HK-2 (cell line): ENCODE results near the gene INPP5B.
A peak's percentile ranks its signal among the peaks of the same experiment; 100 is the strongest.

Experiments
- DNase-seq: peaks from one replicate; pipeline ENCODE4 v3.0.0-alpha.2; 2018; ENCODE audit not compliant: unreplicated experiment

The INPP5B gene

GRCh38 chr1:37872692-37873091, 74.2 kb downstream of the INPP5B start:
- DNase-seq: no peak

DNA sequence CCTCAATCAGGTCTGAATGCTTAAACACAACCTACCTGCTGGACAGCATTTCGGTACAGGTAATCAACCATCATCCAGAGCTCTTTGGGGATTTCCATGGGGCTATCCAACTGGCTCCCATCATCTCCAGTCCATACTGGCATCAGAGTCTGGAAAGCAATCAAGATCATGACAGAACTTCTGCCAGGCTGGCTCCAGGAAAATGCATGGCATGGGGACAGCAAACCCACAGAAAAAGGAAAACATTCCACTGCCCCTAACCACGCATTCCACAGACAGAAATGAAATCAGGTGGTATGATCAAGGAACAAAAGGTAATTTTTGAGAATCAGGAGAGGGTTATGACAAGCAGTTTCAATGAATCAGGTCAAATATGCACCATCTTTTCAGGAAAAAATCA, 78.4 kb downstream of the INPP5B start:
- DNase-seq: no peak

- DNase-seq: no peak
Measured at GRCh38 chr1:37867784-37868183, 79.1 kb downstream of the INPP5B start.

GRCh38 chr1:37866491-37866890, 80.4 kb downstream of the INPP5B start:
- no peak for DNase-seq

DNA sequence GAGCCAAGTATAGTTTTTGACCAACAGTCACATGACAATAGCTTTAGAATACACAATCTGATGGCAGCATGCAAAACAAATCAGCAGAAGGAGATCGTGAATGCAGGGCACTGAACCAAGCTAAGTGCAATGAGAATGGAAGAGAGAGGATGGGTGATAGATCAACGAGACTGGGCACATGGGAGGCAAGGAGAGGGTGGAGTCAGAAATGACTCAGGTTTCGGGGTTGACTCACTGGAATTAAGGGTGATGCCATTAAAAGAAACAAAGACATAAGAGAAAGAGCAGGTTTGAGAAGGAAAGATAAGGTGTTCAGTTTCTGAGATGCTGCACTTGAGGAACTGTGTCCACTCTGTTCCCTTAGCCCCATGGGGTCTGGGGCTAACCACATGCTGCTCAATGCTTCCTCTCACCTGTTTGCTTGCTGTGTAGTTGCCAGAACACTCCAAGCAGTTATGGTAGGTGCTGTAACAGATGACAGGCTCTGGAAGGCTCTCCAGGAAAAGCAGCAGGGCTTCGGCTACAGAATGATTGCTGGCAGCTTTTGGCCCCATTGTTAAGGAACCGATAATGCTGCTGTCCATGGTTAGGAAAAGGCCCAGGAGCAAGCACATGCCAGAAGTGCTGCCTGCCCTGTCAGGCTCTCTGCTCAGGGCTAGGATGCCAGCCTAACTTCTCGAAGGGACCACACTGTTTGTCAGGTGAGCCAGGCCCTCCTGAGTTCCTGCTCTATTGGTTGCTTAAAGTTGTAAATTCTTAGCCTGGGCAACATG, 81.3 kb downstream of the INPP5B start:
- no peak for DNase-seq

- no peak for DNase-seq
Measured at GRCh38 chr1:37862330-37862729, 84.5 kb downstream of the INPP5B start.

- DNase-seq: no peak
Measured at GRCh38 chr1:37861151-37861550, 85.7 kb downstream of the INPP5B start.

DNA sequence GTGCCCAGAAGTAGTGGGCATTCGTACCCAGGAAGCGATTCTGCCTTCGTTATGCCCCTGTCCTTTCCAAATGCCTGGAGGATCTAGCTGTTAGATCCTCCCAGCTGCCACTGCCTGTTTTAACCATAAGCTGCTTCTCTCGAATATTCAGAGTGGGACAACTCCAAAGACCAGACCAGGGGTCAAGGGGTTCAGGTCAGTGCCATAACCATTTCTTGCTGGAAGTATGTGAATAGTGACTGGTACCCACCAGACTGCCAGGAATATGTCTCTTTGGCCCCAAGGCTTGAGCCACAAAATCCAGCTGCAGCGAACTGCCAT, 86.5 kb downstream of the INPP5B start:
- no peak for DNase-seq

GRCh38 chr1:37859507-37860345, 87.1 kb downstream of the INPP5B start, which contains the start of gene MTF1:
Gene MTF1, minus strand, starts transcription at chr1:37859592. Its CDS starts 1,934 bp downstream, at chr1:37857658.
- peak; percentile 95 for DNase-seq

- DNase-seq: peak; percentile 17
Measured at GRCh38 chr1:37858931-37859506, 87.8 kb downstream of the INPP5B start.

GRCh38 chr1:37854406-37854805, 92.4 kb downstream of the INPP5B start:
- no peak for DNase-seq

DNA sequence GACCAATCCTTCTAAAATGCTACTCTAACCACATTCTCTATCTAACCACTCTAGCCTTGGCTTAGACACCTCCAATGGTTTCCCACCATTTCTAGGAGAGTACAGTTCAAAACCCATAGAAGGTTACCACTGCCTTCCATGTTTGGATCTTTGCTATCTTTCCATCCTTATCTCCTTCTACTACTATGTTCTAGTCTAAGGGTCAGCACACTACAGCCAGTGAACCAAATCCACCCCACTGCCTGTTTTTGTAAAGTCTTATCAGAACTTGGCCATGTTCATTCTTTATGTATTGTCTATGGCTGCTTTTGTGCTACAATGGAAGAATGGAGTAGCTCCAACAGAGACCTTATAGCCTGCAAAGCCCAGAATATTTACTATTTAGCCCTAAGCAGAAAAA, 93.7 kb downstream of the INPP5B start:
- DNase-seq: no peak

- DNase-seq: no peak
Measured at GRCh38 chr1:37851782-37852210, 95.1 kb downstream of the INPP5B start.

- no peak for DNase-seq
Measured at GRCh38 chr1:37851262-37851661, 95.6 kb downstream of the INPP5B start.

DNA sequence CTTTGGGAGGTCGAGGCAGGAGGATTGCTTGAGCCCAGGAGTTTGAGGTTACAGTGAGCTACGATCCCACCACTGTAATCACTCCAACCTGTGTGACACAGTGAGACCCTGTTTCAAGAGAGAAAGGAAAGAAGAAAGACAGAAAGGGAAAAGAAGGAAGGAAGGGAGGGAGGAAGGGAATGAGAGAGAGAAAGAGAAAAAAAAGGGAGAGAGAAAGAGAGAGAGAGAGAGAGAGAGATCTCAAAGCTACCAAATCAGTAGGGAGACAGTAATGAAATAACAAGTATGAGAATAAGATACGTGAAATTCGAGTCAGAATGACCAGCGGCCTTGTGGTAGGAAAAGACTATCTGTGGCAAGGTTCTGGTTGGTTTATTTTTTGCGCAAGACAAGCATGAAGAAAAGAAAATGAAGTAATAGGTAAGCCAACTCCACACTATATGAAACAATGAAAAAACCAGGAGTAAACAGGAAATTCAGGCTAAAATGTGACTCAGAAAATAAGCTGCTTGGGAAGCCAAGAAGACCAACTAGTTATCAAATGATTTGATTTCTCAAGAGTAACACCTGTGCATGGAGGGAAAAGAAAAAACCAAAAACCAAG, 96.4 kb downstream of the INPP5B start:
- no peak for DNase-seq

DNA sequence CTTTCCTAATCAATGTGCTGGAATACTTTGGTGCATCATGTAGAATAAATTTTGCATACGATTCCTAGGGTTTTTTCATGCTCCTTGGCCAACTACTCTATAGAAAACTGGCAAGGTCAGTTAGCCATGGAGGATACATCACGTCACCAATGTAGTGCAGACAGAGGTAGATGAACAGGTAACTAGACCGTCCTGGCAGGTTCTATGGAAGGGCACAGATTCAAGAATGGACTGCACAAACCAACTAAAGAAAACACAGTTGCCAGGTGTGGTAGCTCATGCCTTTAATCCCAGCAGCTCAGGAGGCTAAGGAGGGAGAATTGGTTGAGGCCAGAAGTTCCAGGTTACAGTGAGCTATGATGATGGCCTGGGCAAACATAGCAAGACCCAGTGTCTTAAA, 97.4 kb downstream of the INPP5B start:
- DNase-seq: no peak

DNA sequence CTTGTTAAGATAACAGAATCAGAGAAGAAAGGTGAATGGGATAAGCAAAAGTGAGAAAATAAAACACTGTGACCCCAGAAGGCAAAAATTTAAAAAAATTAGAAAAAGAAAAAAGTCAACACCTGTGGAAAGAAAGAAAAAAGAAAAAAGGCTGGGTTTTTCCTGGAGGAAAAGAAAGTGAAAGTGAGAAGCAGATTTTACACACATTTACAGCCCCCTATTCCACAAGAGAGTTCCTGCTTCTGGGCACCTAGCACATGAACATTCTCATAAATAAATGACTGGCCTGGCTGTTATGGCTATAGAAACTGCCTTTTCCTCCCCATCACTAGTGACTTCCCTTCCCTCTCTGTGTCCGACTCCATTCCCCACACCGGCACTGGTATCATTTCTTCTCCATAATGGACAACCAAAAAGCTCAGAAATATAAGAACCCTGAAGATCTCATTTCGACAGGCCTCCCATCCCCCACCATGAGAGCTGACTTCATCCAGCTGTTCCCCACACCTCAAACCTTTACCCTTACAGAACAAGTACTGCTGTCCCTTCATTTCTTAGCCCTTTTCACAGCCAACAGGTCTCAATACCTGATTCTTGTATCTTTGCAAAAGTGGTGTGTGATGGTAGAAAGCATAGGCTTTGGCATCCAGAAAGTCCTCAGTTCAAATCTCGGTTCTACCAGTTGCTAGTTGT, 100.1 kb downstream of the INPP5B start:
- no peak for DNase-seq

DNA sequence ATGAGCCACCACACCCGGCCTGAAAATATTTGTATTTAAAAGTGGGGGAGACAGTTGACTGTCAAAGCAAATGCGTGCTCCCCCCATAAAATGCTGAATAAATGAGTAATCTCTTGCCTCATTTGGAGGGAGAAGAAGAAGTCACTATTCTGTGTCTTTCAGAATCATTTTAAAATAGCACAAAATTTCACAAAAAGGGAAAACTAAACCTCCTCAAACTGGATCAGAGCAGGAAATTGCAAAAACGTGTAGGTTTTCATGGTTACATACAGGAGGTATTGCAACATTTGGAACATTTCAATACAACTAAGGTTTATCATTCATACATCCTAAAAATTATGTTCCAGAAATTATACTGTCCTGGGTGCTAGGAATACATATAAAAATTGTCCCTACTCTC, 101.1 kb downstream of the INPP5B start:
- no peak for DNase-seq

- DNase-seq: no peak
Measured at GRCh38 chr1:37845049-37845646, 101.7 kb downstream of the INPP5B start.

- DNase-seq: no peak
Measured at GRCh38 chr1:37844536-37844935, 102.3 kb downstream of the INPP5B start.

- DNase-seq: no peak
Measured at GRCh38 chr1:37841652-37842051, 105.2 kb downstream of the INPP5B start.
